Prostate gland (tissue), 2 donors: ENCODE results near the gene CSF2RB.

Source experiments
- POLR2A ChIP-seq: fragments of 450-650 bp; IDR thresholded peaks from one replicate; pipeline ENCODE4 v1.6.1; 2016; ENCODE audit warnings: antibody characterized with exemption, mild to moderate bottlenecking
- POLR2AphosphoS5 ChIP-seq: sonication (generic); formaldehyde crosslinking; IDR thresholded peaks from one replicate; pipeline ENCODE4 v1.6.1; 2017; ENCODE audit warnings: antibody characterized with exemption
- TF ChIP-seq, protein P1 (sequence below), 4 experiments: fragments of 200-600 bp in 2 of 4; fragments of 450-650 bp in 2 of 4; sonication (generic) in 2 of 4; IDR thresholded peaks; 1 replicate in 3 of 4; 2 replicates in 1 of 4; pipeline ENCODE4 v1.5.1; 2016 to 2019; ENCODE audit warnings: antibody characterized with exemption in 4 of 4, mild to moderate bottlenecking in 2 of 4, moderate library complexity in 2 of 4

GRCh38 chr22:36951746-36952145 is 38.3 kb downstream of the CSF2RB start:
- TF ChIP-seq POLR2AphosphoS5 = no peak
- TF ChIP-seq POLR2A = no peak
- TF ChIP-seq, protein P1, sequence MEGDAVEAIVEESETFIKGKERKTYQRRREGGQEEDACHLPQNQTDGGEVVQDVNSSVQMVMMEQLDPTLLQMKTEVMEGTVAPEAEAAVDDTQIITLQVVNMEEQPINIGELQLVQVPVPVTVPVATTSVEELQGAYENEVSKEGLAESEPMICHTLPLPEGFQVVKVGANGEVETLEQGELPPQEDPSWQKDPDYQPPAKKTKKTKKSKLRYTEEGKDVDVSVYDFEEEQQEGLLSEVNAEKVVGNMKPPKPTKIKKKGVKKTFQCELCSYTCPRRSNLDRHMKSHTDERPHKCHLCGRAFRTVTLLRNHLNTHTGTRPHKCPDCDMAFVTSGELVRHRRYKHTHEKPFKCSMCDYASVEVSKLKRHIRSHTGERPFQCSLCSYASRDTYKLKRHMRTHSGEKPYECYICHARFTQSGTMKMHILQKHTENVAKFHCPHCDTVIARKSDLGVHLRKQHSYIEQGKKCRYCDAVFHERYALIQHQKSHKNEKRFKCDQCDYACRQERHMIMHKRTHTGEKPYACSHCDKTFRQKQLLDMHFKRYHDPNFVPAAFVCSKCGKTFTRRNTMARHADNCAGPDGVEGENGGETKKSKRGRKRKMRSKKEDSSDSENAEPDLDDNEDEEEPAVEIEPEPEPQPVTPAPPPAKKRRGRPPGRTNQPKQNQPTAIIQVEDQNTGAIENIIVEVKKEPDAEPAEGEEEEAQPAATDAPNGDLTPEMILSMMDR (IDR thresholded peaks at IDR 0.05) = no peak
